Breast epithelium (tissue), 3 donors: ENCODE measurements around the gene RAP2B.

ENCODE experiments used
- CTCF ChIP-seq, 3 donors: fragments of 450-650 bp; IDR thresholded peaks; one replicate each; pipeline ENCODE4 v1.5.1; 2016 to 2017; ENCODE audit warnings: antibody characterized with exemption in 3 of 3, mild to moderate bottlenecking in 3 of 3, moderate library complexity in 3 of 3
- POLR2AphosphoS5 ChIP-seq, 3 donors: sonication (generic); formaldehyde crosslinking; IDR thresholded peaks; one replicate each; pipeline ENCODE4 v1.6.1; 2017; ENCODE audit warnings: antibody characterized with exemption in 3 of 3

- TF ChIP-seq POLR2AphosphoS5 (IDR thresholded peaks at IDR 0.05) = no peak
- TF ChIP-seq CTCF (IDR thresholded peaks at IDR 0.05) = no peak
These were observed 19.1 kb upstream of the RAP2B start for GRCh38 chr3:153142961-153143360.
